ENCODE measurements around the gene SLC9A6.

SLC9A6 gene

GRCh38 chrX:135985157-135985972 is at the start of gene SLC9A6:
SLC9A6 (plus strand) TSS chrX:135985435; CDS start chrX:135985659, 224 bp downstream.
- peak; percentile 79 for DNase-seq

DNA sequence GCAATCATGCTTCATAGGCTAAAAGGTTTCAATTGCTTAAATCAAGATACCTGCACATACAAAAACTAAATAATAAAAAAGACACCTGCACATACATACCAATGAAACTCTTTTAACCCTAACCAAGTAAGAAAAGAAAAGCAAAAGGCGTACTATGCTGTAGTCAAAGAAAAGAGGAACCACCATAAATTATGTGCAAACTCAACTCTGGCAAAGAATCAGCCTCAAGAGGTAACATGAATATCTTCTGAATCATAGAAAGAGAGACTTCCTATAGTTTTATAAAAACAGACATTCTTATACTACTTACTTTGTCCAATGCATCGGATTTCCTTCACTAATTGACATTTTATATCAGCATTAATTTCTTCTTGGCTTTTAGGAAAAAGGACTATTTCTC is 40.7 kb upstream of the SLC9A6 start:
- no peak for DNase-seq

- DNase-seq: no peak
Observed at GRCh38 chrX:135951291-135951690, 33.9 kb upstream of the SLC9A6 start.

DNA sequence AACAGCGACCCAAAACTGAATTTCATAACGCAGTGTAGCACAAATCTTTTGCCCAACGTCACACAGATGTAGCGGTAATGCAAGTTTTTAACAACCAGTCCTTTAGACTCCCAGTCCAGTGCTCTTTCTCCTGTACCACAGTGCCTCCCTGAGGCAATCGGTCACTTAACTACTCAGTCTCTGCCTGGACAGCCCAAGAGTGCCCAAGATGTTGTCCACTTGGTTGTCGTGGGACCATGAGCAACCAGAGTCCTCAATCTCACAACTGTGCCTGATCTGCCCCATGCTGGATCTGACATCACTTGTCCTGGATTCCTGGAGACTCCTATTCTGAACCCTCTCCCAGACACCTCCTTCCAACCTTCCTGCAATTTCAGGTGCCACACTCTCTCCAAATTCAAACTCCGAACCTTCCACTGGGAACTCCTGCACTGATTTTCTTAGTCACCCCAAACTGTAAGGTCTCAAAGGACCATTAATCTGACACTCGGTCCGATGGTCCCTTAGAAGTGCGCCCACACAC is 12.1 kb upstream of the SLC9A6 start:
- peak; percentile 31 for DNase-seq

- peak; percentile 92 for DNase-seq
Observed at GRCh38 chrX:135973548-135974278, 11.5 kb upstream of the SLC9A6 start, which contains the start of gene MMGT1. MMGT1 (minus strand) TSS chrX:135973988; CDS start chrX:135973675, 313 bp downstream.

- DNase-seq: no peak
Observed at GRCh38 chrX:135974279-135974856, 10.9 kb upstream of the SLC9A6 start.

GRCh38 chrX:135975421-135975820 is 9.8 kb upstream of the SLC9A6 start:
- DNase-seq: no peak

GRCh38 chrX:135977611-135978010 is 7.6 kb upstream of the SLC9A6 start:
- no peak for DNase-seq

DNA sequence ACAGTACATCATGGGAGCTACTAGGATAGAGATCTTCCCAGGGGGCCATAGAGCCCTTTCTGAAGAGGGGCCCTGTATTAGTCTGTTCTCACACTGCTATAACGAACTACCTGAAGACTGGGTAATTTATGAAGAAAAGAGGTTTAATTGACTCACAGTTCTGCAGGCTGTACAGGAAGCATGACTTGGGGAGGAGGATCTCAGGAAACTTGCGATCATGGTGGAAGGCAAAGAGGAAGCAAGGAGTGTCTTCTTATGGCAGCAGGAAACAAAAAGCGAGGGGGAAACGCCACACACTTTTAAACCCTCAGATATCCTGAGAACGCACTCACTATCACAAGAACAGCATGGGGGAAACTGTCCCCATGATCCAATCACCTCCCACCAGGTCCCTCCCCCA is 4.2 kb upstream of the SLC9A6 start:
- no peak for DNase-seq

DNA sequence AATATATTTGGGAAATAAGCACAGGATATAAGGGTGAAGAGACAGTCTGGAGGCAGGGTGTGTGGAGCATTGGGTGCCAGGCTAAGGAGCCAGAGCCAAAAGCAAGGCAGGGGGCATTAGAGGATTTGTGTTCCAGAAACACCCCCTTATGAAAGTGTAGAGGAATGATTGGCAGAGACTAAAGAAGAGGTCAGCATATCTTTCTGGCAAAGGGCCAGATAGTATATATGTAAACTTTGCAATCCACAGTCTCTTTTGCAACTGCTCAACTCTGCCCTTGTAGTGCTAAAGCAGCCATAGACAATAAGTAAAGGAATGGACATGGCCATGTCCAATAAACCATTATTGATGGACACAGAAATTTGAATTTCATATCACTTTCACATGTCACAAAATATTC is 3.6 kb upstream of the SLC9A6 start:
- no peak for DNase-seq

GRCh38 chrX:135982860-135983259 is 2.4 kb upstream of the SLC9A6 start:
- no peak for DNase-seq

DNA sequence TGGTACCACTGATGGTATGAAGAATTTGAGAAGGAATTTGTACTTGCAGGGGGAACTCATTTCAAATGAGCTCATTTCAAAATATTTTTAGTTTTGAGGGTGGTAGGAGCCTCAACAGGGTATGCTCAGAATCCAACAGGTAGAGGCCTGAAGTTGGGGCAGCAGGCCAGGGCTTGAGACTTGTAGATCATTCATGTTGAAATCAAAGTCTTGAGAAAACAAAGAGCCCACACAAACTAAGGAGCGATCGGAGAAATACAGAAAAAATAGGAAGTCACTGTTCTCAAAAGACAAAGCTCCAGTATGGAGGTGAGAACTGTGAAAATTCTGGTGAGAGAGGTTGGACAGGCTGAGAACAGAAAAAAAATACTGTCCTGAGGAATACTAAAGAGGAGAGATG is 979 bp upstream of the SLC9A6 start:
- no peak for DNase-seq

DNA sequence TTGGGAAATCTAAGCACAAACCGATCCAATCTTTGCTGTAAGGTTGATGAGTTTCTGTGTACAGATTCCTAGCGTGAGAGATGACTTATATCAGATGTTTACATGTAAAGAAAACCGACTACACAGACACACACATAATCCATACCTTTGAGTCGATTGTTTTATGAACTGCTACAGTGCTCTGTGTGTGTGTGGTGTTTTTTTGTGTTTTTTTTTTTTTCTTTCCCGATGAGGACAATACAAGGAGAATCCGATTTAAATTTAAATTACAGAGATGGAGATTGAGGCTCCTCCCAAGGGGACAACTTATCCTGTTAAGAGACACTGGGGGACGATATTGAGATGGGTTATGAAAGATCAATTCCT is 461 bp upstream of the SLC9A6 start:
- no peak for DNase-seq

GRCh38 chrX:135985973-135986310 is 707 bp downstream of the SLC9A6 start:
- DNase-seq: no peak

DNA sequence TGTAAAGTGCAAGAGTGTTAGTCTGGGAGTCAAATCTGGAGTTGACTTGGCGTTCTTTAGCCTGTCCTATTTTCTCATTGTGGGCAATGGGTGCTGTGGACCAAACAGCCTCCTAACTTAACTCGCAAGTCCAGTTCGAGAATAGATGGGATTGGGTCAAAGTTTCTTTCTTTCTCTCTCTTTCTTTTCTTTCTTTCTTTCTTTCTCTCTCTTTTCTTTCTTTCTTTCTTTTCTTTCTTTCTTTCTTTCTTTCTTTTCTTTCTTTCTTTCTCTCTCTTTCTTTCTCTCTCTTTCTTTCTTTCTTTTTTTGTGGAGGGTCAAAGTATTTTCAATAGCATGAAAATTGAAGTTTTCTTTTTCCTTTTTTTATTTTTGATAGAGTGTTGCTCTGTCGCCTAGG is 3.0 kb downstream of the SLC9A6 start:
- no peak for DNase-seq

DNA sequence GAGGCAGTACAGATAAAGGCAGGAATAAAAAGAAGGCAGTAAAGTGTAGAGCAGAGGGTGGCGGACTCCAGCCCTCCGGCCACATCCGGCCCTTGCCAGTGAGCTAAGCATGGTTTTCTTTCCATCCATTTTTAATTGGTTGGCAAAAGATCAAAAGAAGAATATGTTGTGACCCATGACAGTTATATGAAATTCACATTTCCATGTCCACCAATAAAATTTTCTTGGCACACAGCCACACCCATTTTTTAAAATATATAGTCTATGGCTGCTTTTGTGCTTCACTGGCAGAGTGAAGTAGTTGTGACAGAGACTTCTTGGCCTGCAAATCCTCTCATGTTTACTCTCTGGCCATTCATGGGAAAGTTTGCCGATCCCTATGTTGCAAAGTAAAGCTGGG is 29.8 kb downstream of the SLC9A6 start:
- no peak for DNase-seq

DNA sequence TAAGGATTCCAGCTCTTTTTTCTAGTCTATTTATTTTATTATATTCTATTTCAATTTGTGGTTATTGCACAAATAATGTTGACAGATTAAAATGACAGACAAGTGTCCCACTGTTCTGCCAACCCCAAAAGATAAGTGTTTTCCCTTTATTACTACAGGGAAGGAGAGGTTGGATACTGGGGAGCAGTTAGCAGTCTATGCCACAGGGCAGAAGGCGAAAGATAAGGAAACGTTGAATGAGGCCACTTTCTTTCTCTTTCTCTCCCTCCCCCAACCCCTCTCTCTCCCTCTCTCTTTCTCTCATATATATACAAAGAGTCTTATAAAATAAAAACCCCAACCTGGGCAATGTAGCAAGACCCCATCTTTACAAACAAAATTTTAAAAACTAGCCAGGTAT is 31.6 kb downstream of the SLC9A6 start:
- no peak for DNase-seq

DNA sequence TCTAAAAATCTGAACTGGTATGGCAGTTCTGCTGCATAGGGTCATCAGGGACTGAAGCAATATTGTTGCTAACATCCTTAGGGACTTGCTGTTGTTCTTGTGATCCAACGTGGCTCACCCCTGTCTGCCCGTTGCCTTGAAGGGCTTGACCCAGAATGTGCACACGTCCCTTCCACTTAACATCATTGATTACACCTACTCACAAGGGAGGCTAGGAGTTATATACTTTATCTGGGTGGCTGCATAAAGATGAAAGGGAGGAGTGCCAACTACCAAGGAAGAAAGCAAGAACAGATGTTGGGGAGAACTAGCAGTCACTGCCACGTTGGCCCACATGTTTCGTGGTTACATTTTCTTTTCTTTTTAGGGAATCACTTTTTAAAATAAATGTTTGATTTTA is 34.0 kb downstream of the SLC9A6 start:
- no peak for DNase-seq

DNA sequence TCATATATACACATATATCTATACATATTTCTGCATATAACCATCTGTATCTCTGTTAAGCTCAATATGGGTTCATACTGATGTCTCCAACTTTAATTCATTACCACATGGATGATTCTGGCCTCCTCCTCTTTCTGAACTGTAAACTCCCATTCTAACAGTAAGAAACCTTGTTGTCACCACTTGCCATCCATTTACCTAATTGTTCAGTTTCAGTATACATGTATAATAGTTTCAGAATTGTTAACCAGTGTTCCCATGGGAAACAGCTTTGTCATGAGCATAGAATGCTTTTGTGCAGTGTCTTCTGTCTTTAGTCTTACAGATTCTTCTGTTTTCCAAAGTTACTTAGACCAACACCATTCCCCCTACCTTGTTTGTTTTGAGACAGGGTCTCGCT is 35.9 kb downstream of the SLC9A6 start:
- DNase-seq: no peak

- no peak for DNase-seq
Observed at GRCh38 chrX:136021903-136022302, 36.7 kb downstream of the SLC9A6 start.

- DNase-seq: no peak
Observed at GRCh38 chrX:136025091-136025490, 39.9 kb downstream of the SLC9A6 start.

GRCh38 chrX:136028383-136028984 is 43.2 kb downstream of the SLC9A6 start:
- no peak for DNase-seq

GRCh38 chrX:136029766-136030165 is 44.5 kb downstream of the SLC9A6 start:
- no peak for DNase-seq

Data from left hindlimb (tissue), 1 donor.